ENCODE results near the gene C10orf71.

DNA sequence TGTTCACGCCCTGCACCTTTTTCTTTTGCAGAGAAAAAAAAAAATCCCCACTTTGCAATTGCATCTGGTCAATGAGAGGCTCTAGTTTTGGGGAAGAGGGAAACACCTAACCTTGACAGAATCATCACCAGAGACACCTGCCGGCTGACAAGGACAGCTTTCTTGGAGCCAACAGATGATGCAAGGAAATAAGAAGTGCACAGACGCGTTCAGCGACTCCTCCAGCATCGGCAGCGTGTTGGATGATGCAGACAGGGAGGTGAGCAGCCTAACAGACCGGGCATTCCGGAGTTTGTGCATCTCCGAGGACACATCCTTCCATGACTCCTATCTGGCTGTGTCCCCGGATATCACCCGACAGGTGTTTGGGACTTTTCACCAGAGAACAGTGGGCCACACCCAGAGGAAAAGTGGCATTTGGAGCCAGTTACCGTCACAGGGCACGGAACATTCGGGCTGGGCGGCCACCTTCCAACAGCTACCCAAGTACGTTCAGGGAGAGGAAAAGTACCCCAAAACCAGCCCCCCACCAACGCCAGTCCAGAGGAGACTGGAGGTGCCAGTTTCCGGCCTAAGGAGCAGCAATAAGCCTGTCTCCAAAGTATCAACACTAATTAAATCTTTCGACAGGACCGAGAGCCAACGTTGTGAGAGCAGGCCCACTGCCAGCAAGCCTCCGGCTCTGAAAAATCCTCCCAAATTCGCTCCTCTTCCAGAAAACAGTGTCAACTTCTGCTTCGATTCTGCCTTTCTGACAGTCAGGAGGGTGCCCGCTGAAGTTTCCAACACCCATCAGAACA, 23.6 kb downstream of the C10orf71 start:
- TF ChIP-seq, protein P1, sequence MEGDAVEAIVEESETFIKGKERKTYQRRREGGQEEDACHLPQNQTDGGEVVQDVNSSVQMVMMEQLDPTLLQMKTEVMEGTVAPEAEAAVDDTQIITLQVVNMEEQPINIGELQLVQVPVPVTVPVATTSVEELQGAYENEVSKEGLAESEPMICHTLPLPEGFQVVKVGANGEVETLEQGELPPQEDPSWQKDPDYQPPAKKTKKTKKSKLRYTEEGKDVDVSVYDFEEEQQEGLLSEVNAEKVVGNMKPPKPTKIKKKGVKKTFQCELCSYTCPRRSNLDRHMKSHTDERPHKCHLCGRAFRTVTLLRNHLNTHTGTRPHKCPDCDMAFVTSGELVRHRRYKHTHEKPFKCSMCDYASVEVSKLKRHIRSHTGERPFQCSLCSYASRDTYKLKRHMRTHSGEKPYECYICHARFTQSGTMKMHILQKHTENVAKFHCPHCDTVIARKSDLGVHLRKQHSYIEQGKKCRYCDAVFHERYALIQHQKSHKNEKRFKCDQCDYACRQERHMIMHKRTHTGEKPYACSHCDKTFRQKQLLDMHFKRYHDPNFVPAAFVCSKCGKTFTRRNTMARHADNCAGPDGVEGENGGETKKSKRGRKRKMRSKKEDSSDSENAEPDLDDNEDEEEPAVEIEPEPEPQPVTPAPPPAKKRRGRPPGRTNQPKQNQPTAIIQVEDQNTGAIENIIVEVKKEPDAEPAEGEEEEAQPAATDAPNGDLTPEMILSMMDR (IDR thresholded peaks at IDR 0.05), result no peak
- TF ChIP-seq POLR2A (IDR thresholded peaks at IDR 0.05), result no peak
